ENCODE results near the gene SNRNP35.
"Not testable (repeated sequence)": the region's sequence is repeated elsewhere in the genome, so short reads cannot be mapped to it uniquely, and the experiment has no call there.

The SNRNP35 gene

GRCh38 chr12:123457980-123458779 lies at the start of gene SNRNP35:
Gene SNRNP35, plus strand, starts transcription at chr12:123458139. Its CDS starts 7,402 bp downstream, at chr12:123465541.
- FAIRE-seq = no peak

- FAIRE-seq = not testable (repeated sequence)
Measured at GRCh38 chr12:123408619-123409018, 49.3 kb upstream of the SNRNP35 start.

DNA sequence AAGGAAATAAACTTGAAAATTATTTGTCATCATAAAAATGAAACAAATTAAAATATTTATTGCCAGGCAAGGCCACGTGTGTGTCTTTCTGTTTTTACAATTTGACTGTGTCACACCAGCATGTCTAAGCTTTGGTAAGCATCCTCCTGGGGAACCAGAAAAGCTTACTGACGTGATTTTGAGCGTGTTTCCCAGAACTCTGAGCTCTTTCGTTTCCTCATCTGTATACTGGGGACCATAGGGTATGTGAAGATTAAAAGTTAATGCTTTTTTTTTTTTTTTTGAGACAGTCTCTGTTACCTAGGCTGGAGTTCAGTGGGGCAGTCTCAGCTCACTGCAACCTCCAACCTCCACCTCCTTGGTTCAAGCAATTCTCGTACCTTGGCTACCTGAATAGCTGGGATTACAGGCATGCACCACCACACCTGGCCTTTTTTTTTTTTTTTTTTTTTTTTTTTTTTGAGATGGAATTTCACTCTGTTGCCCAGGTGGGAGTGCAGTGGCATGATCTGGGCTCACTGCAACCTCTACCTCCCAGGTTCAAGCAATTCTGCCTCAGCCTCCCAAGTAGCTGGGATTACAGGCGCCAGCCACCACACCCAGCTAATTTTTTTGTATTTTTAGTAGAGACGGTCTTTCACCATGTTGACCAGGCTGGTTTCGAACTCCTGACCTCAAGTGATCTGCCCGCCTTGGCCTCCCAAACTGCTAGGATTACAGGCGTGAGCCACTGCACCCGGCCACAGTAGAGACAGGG lies 48.5 kb upstream of the SNRNP35 start:
- not testable (repeated sequence) for FAIRE-seq

DNA sequence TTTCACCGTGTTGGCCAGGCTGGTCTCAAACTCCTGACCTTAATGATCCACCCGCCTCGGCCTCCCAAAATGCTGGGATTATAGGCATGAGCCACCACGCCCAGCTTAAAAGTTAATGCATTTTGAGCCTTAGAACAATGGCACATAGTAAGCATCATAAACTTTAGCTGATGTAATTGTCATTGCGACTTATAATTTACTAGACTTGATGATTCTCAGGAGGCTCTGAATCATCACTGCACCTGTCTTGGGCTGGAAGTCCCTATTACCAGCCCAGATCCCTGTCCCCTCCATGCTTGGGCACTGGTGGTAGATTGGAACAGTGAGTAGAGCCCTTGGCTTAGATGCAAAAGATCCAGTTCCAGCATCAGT lies 47.9 kb upstream of the SNRNP35 start:
- no peak for FAIRE-seq

- FAIRE-seq = no peak
Measured at GRCh38 chr12:123421314-123421713, 36.6 kb upstream of the SNRNP35 start.

- no peak for FAIRE-seq
Measured at GRCh38 chr12:123427036-123427769, 30.7 kb upstream of the SNRNP35 start.

DNA sequence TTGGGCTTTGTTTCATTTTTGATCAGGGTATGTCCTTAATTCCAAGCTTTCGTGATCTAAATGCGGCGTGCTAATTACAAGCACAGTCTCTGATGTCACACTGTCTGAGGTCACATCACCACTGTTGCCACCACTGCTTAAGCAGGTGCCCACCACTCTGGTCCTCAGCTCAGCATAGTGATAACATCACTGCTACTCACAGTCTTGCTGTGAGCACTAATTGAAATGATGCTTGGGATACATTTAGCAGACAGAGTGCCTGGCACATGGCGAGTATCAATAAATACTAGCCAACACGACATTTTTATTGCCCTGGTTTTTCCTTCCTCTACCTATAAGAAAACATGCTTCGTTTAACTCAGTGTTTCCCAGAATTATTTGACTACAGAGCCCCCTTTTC lies 29.3 kb upstream of the SNRNP35 start:
- FAIRE-seq = no peak

DNA sequence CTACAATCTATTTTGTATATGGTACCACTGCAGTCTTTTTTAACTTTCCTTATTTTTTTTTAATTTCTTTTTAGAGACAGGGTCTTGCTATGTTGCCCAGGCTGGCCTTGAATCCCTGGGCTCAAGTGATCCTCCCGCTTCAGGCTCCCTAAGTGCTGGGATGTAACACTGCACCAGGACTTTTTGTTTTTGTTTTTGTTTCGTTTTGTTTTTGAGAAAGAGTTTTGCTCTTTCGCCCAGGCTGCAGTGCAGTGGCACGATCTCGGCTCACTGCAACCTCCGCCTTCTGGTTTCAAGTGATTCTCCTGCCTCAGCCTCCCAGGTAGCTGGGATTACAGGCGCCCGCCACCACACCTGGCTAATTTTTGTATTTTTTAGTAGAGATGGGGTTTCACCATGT lies 28.8 kb upstream of the SNRNP35 start:
- not testable (repeated sequence) for FAIRE-seq

- FAIRE-seq = not testable (repeated sequence)
Measured at GRCh38 chr12:123431951-123432817, 25.8 kb upstream of the SNRNP35 start.

DNA sequence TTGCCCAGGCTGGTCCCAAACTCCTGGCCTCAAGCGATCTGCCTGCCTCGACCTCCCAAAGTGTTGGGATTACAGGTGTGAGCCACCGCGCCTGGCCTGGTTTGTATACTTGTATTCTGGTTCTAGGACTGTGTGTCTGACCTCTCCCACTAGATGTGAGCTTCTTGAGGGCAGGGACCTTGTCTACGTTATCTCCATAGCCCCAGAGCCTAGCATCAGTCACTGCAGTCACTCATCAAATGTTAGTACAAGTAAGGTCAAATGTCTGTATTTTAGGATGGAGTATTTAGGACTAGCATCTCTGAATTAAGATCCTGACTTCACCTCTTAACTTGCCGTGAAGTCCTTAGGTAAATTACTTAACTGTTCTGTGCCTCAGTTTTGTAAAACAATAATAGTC lies 24.3 kb upstream of the SNRNP35 start:
- FAIRE-seq = no peak

DNA sequence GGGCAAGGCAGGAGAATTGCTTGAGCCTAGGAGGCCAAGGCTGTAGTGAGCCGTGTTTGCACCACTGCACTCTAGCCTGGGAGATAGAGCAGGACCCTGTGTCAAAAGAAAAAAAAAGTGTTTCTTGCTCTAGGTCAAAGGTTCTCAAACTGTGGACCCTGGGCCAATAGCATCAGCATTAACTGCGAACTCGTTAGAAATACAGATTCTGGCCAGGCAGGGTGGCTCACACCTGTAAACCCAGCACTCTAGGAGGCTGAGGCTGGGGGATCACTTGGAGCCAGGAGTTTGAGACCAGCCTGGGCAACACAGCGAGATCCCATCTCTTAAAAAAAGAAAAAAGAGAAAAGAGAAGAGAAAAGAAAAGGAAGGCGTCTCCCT lies 22.3 kb upstream of the SNRNP35 start:
- FAIRE-seq = no peak

- FAIRE-seq = no peak
Measured at GRCh38 chr12:123436017-123436964, 21.6 kb upstream of the SNRNP35 start, which contains the start of gene RILPL2. Gene RILPL2, minus strand, starts transcription at chr12:123436684. Its CDS starts 264 bp downstream, at chr12:123436420.

DNA sequence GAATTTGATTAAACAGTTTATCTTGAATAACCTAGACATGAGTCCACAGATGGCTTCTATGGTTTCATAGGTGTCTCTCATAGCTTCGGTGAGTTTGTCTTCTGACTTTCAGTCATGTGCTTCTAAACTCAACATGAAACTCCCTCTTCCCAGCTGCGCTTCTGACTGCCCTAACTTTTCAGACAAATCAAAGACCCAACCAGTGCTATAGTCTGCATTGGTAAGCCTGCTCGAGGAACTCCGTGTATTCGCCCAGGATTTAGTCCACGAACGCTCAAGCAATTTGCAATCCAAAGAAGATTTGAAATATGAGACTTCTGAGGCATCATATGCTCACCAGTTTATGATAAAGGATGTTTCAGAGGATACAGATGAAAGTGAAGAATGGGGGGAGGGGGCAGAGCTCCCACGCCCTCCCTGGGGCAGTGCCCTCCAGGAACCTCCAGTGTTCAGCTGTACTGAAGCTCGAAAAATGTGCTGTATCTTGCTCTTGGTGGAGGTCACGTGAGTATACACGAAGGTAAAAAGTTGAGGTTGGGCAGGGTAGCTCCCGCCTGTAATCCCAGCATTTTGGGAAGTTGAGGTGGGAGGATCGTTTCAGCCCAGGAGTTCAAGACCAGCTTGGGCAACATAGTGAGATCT lies 16.3 kb upstream of the SNRNP35 start:
- FAIRE-seq = no peak

- FAIRE-seq = no peak
Measured at GRCh38 chr12:123442774-123443173, 15.2 kb upstream of the SNRNP35 start.

GRCh38 chr12:123444092-123445026 lies 13.6 kb upstream of the SNRNP35 start:
- no peak for FAIRE-seq

GRCh38 chr12:123445388-123446332 lies 12.3 kb upstream of the SNRNP35 start:
- FAIRE-seq = no peak

DNA sequence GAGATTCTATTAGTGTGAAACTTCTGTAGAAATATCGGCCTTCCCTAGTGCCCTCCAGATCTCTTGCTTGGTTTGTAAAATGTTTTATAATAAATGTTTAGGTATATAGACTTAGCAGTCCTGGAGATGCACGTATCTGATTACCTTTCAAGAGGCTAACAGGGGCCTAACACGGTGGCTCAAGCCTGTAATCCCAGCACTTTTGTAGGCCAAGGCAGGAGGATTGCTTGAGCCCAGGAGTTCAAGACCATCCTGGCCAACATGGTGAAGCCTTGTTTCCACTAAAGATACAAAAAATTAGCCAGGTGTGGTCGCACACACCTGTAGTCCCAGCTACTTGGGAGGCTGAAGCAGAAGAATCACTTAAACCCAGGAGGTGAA lies 11.6 kb upstream of the SNRNP35 start:
- FAIRE-seq = no peak

DNA sequence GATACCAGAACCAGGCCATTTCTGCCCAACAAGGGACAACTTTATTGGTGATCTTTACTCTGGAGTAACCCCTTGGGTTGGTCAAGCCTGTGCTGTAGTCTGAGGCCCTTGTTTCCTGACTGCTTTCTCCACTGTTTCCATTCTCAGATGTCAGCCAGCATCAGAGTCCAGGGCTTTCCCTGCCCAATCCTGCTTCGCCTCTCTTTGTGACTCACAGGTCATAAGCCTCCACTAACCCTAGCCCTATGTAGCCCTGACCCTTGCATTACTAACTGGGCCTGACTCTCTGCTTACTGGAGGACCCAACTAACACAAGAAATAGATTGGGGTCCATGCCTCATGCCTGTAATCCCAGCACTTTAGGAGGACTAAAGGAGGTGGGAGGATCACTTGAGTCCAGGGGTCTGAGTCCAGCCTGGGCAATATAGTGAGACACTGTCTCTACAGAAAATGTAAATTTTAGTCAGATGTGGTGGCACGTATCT lies 8.6 kb upstream of the SNRNP35 start:
- no peak for FAIRE-seq

All from islet of Langerhans (tissue), 1 donor.